CD4-positive, CD25-positive, alpha-beta regulatory T cell (primary cell): ENCODE results near the gene SELENOW. TPM values are rescaled to one million over a fixed set of nuclear protein-coding genes. Genes with fewer than 3 reads are reported as not detected.
"Not testable (repeated sequence)": the region's sequence is repeated elsewhere in the genome, so short reads cannot be mapped to it uniquely, and the experiment has no call there.

Experiments used
- ATAC-seq, 2 donors: fragments of 150-1000 bp; cut with Tn5 transposase; one replicate each; pipeline ENCODE4 v1.10.0; 2021; ENCODE audit warnings: low read depth in 2 of 2, moderate number of reproducible peaks in 2 of 2, moderate library complexity in 1 of 2
- DNase-seq, 3 donors: peaks; one replicate each; pipeline versions ENCODE4 v3.0.0 to v3.0.0-alpha.2; 2012 to 2022; ENCODE audit warnings: mixed read lengths in 1 of 3
- H3K27ac ChIP-seq: one replicate; pipeline ENCODE4 v1.7.0; 2013; ENCODE audit warnings: mild to moderate bottlenecking, low read length; ENCODE audit not compliant: insufficient read depth, poor library complexity, severe bottlenecking
- H3K27me3 ChIP-seq: one replicate; pipeline ENCODE4 v1.7.0; 2013; ENCODE audit warnings: low read length; ENCODE audit not compliant: control insufficient read depth, insufficient read depth
- H3K36me3 ChIP-seq: one replicate; pipeline ENCODE4 v1.7.0; 2013; ENCODE audit warnings: mild to moderate bottlenecking, low read length, moderate library complexity; ENCODE audit not compliant: control insufficient read depth, insufficient read depth
- H3K4me1 ChIP-seq: 2 replicates; pipeline ENCODE4 v1.7.0; 2013; ENCODE audit warnings: mild to moderate bottlenecking, low read length; ENCODE audit not compliant: insufficient read depth, control insufficient read depth, poor library complexity, severe bottlenecking
- H3K4me3 ChIP-seq: one replicate; pipeline ENCODE4 v1.7.0; 2013; ENCODE audit warnings: low read depth, mild to moderate bottlenecking, low read length, moderate library complexity
- H3K9me3 ChIP-seq, 2 experiments: 1 replicate in 1 of 2; 2 replicates in 1 of 2; pipeline ENCODE4 v1.7.0; 2013; ENCODE audit warnings: low read length in 2 of 2, mild to moderate bottlenecking in 1 of 2, moderate library complexity in 1 of 2; ENCODE audit not compliant: control insufficient read depth in 2 of 2
- H3K27ac Mint-ChIP-seq, 3 donors: one replicate each; pipeline ENCODE4 v1.8.0; 2020 to 2022; ENCODE audit warnings: mild to moderate bottlenecking in 3 of 3, mixed read lengths in 3 of 3, moderate library complexity in 2 of 3
- H3K27me3 Mint-ChIP-seq: one replicate; pipeline ENCODE4 v1.8.0; 2022; ENCODE audit warnings: mild to moderate bottlenecking, mixed read lengths
- H3K36me3 Mint-ChIP-seq: one replicate; pipeline ENCODE4 v1.8.0; 2020; ENCODE audit warnings: mixed read lengths
- H3K4me1 Mint-ChIP-seq, 4 donors: one replicate each; pipeline ENCODE4 v1.8.0; 2020 to 2022; ENCODE audit warnings: mixed read lengths in 4 of 4, mild to moderate bottlenecking in 1 of 4
- H3K4me3 Mint-ChIP-seq, 4 donors: one replicate each; pipeline ENCODE4 v1.8.0; 2020 to 2022; ENCODE audit warnings: mild to moderate bottlenecking in 4 of 4, mixed read lengths in 4 of 4, moderate library complexity in 3 of 4
- H3K9me3 Mint-ChIP-seq, 7 donors: one replicate each; pipeline ENCODE4 v1.8.0; 2020 to 2022; ENCODE audit warnings: mixed read lengths in 7 of 7, mild to moderate bottlenecking in 3 of 7, moderate library complexity in 2 of 7
- polyA plus RNA-seq, 4 donors: library from polyadenylated mRNA; unstranded; fragments of 300-500 nt; fragmentation: Illumina TruSeq; gene quantifications; one replicate each; pipeline ENCODE4 v1.2.3, GENCODE V29; 2021
- total RNA-seq: library from RNA; stranded (reverse); gene quantifications from one replicate; pipeline ENCODE4 v1.2.3, GENCODE V29; 2022

SELENOW gene
- total and polyA plus RNA-seq, 5 donors from 2014 or later = 119 to 422 (median 373) TPM

GRCh38 chr19:47760632-47760999 lies 17.9 kb upstream of the SELENOW start:
- no peaks in the 10 kb centered on the region for H3K27me3 Mint-ChIP-seq

GRCh38 chr19:47761566-47761965 lies 16.9 kb upstream of the SELENOW start:
- H3K4me1 Mint-ChIP-seq = peaks cover 0 to 8% (median 0%) of the 10 kb centered on the region in 4 donors
- no peaks in the 10 kb centered on the region for H3K9me3 ChIP-seq
- no peak overlapping the region for H3K4me3 ChIP-seq
- H3K27me3 Mint-ChIP-seq = no peaks in the 10 kb centered on the region
- H3K4me1 ChIP-seq = no peaks in the 10 kb centered on the region
- ATAC-seq (no peak), DNase-seq (no peak)
- H3K27ac Mint-ChIP-seq = peak overlapping the region in 1 of 3 donors; percentile 57
- H3K36me3 Mint-ChIP-seq = peaks cover 20% of the 10 kb centered on the region
- no peak overlapping the region for H3K4me3 Mint-ChIP-seq
- peaks cover 19% of the 10 kb centered on the region for H3K36me3 ChIP-seq
- H3K27ac ChIP-seq = no peak overlapping the region
- no peaks in the 10 kb centered on the region for H3K27me3 ChIP-seq
- H3K9me3 Mint-ChIP-seq = no peaks in the 10 kb centered on the region

More at GRCh38 chr19:47760632-47760999, 17.9 kb upstream of the SELENOW start:
- Histone ChIP-seq H3K27me3 (no peaks in the 10 kb centered on the region), H3K36me3 (peaks cover 28% of the 10 kb centered on the region), H3K9me3 (no peaks in the 10 kb centered on the region), H3K4me1 (no peaks in the 10 kb centered on the region), H3K27ac (no peak overlapping the region), H3K4me3 (no peak overlapping the region)
- Mint-ChIP-seq H3K9me3 (no peaks in the 10 kb centered on the region), H3K4me1 (peaks cover 0 to 8% (median 0%) of the 10 kb centered on the region in 4 donors), H3K4me3 (peak overlapping the region in 1 of 4 donors; percentile 35), H3K27ac (peak overlapping the region in 2 of 3 donors; percentile 38 to 54), H3K36me3 (peaks cover 20% of the 10 kb centered on the region)
- no peak for DNase-seq
- ATAC-seq = no peak

DNA sequence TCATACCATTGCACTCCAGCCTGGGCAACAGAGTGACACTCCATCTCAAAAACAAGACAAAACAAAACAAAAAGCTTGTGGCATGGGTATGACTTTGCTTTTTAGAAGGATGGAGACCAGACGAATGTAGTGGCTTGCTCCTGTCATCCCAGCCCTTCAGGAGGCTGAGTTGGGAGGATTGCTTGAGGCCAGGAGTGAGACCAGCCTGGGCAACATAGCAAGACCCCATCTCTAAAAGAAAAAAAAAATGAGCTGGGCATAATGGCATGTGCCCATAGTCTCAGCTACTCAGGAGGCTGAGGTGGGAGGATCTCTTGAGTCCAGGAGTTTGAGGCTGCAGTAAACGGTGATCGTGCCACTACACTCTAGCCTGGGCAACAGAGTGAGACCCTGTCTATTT lies 16.4 kb upstream of the SELENOW start:
- Mint-ChIP-seq H3K27ac (no peak overlapping the region), H3K4me3 (no peak overlapping the region)

DNA sequence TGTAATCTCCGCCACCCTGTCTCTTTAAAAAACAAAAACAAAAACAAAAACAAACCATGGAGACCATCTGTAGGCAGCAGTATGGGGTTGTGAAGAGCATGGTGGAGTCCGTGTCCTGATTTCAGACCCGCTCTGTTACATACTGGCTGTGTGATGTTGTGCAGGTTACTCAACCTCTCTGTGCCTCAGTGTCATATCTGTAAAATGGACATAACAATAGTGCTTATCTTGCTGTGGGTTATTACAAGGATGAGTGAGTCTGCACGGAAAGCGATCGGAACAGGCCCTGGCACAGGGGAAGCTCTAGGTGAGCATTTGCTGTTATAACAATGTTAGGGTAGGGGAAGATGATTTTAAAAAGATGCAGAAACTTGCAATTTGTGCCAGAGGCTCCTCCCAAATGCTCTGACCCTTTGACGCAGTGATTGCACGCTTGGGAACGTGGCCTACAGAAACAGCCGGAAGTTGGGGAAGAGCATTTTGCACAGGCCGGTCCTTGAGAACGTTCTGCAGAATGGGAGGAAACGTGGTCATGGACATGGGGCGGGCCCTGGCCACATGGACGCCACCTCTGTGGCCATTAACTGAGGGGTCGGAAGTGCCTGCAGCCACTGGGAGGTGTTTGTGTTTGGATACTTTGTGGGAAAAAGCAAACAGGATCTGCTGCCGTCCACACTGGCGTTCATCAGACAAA lies 15.7 kb upstream of the SELENOW start:
- H3K4me1 Mint-ChIP-seq = peaks cover 0 to 8% (median 0%) of the 10 kb centered on the region in 4 donors
- H3K4me3 ChIP-seq = no peak overlapping the region

More for the DNA sequence above, 16.4 kb upstream of the SELENOW start:
- H3K27ac ChIP-seq = no peak overlapping the region
- H3K27me3 ChIP-seq = no peaks in the 10 kb centered on the region
- Mint-ChIP-seq H3K27me3 (no peaks in the 10 kb centered on the region), H3K4me1 (peaks cover 0 to 8% (median 0%) of the 10 kb centered on the region in 4 donors), H3K36me3 (peaks cover 16% of the 10 kb centered on the region), H3K9me3 (no peaks in the 10 kb centered on the region)
- H3K9me3 ChIP-seq = no peaks in the 10 kb centered on the region
- DNase-seq = no peak
- ATAC-seq = no peak
- no peak overlapping the region for H3K4me3 ChIP-seq
- H3K36me3 ChIP-seq = peaks cover 13% of the 10 kb centered on the region
- H3K4me1 ChIP-seq = no peaks in the 10 kb centered on the region

GRCh38 chr19:47764705-47765104 lies 13.8 kb upstream of the SELENOW start:
- H3K27ac ChIP-seq, H3K27me3 Mint-ChIP-seq, H3K4me1 ChIP-seq, H3K4me3 ChIP-seq, H3K36me3 Mint-ChIP-seq, H3K9me3 Mint-ChIP-seq, H3K4me1 Mint-ChIP-seq, H3K9me3 ChIP-seq, H3K4me3 Mint-ChIP-seq, DNase-seq, H3K27ac Mint-ChIP-seq, ATAC-seq, H3K27me3 ChIP-seq, H3K36me3 ChIP-seq: not testable (repeated sequence)

More for the DNA sequence above, 15.7 kb upstream of the SELENOW start:
- H3K27me3 ChIP-seq = no peaks in the 10 kb centered on the region
- Mint-ChIP-seq H3K9me3 (no peaks in the 10 kb centered on the region), H3K27me3 (no peaks in the 10 kb centered on the region), H3K27ac (peak overlapping the region in 2 of 3 donors; percentile 11 to 57), H3K4me3 (no peak overlapping the region), H3K36me3 (peaks cover 10% of the 10 kb centered on the region)
- DNase-seq = no peak
- peaks cover 7% of the 10 kb centered on the region for H3K36me3 ChIP-seq
- H3K4me1 ChIP-seq = no peaks in the 10 kb centered on the region
- no peak for ATAC-seq
- no peak overlapping the region for H3K27ac ChIP-seq
- H3K9me3 ChIP-seq = no peaks in the 10 kb centered on the region

DNA sequence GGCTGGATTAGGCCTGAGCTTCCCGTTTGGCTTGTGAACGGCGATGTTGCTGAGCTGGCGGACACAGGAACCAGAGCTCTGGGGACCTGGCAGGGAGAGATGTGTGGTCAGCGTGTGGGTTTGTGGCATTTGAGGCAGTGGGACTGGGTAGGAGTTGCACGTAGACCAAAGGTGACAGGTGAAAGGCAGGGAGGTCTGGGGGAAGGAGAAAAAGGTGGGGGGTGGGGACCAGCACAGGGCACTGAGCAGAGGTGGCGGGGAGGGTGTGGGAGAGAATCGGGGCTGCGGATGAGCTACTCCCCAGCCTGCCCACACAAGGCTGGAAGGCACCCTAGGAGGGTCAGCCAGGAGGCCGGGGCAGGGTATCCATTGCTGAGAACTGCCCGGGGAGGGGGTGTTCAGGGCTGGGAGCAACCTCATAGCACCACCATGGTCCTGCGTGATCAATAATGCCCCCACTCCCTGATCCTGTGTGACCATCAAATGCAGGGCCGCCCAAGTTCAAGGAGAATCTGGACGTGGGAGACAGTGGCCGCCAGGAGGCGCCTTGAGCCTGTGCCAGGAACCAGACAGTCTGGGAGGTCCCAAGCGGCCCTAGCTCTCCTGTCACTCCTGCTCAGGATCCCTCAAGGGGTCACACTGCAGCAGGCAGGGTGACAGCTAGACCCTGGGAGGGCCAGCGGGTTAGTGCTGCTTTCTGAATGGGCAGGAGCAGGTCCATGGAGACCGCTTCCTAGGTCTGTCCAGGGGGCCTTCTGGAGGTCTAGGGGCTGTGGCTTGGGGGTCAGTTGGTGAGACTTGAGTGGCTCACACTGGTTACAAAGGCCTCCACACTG lies 12.8 kb upstream of the SELENOW start:
- Mint-ChIP-seq H3K36me3 (peaks cover 4% of the 10 kb centered on the region), H3K4me3 (no peak overlapping the region), H3K27me3 (no peaks in the 10 kb centered on the region), H3K27ac (no peak overlapping the region), H3K9me3 (no peaks in the 10 kb centered on the region), H3K4me1 (peaks cover 5 to 9% (median 7%) of the 10 kb centered on the region in 4 donors)
- H3K36me3 ChIP-seq = no peaks in the 10 kb centered on the region
- DNase-seq (peak; percentile 18 to 36 (median 32)), ATAC-seq (peak; percentile 44 to 57)
- H3K4me3 ChIP-seq = no peak overlapping the region
- H3K4me1 ChIP-seq = no peaks in the 10 kb centered on the region
- H3K27ac ChIP-seq = no peak overlapping the region
- no peaks in the 10 kb centered on the region for H3K27me3 ChIP-seq
- H3K9me3 ChIP-seq = no peaks in the 10 kb centered on the region

- Histone ChIP-seq H3K27ac (no peak overlapping the region), H3K36me3 (no peaks in the 10 kb centered on the region), H3K4me3 (no peak overlapping the region), H3K27me3 (no peaks in the 10 kb centered on the region), H3K4me1 (no peaks in the 10 kb centered on the region), H3K9me3 (no peaks in the 10 kb centered on the region)
- no peak overlapping the region for H3K4me3 Mint-ChIP-seq
- DNase-seq (no peak), ATAC-seq (no peak)
- peaks cover 4% of the 10 kb centered on the region for H3K36me3 Mint-ChIP-seq
- H3K27ac Mint-ChIP-seq = peak overlapping the region in 1 of 3 donors; percentile 48
- peaks cover under 1% of the 10 kb centered on the region for H3K27me3 Mint-ChIP-seq
- H3K4me1 Mint-ChIP-seq = peaks cover 6 to 9% (median 8%) of the 10 kb centered on the region in 4 donors
- H3K9me3 Mint-ChIP-seq = no peaks in the 10 kb centered on the region
These were observed 12.2 kb upstream of the SELENOW start for GRCh38 chr19:47766359-47766620.
